PC-9 (cell line): ENCODE results near the gene ABCD3. TPM values are rescaled to one million over a fixed set of nuclear protein-coding genes. Genes with fewer than 3 reads are reported as not detected.

Source experiments
- BruUV-seq: library from RNA; stranded (reverse); fragments of 400-500 nt; replicated peaks from 2 replicates; lab custom pipeline; 2021; lab: Mats Ljungman, UMichigan
- CTCF ChIA-PET: fragments of 300-600 bp; sonication (Branson Sonifier 250); formaldehyde crosslinking; loops from one replicate; lab custom pipeline; 2022; ENCODE audit warnings: antibody characterized with exemption; lab: Charles Lee
- POLR2A ChIA-PET: fragments of 300-600 bp; sonication (Branson Sonifier 250); formaldehyde crosslinking; loops from one replicate; lab custom pipeline; 2022; ENCODE audit warnings: antibody characterized with exemption; ENCODE audit not compliant: unreplicated experiment; lab: Charles Lee
- DNase-seq, 2 experiments: peaks; one replicate each; pipeline versions ENCODE4 v3.0.0 to v3.0.0-alpha.2; 2015 to 2022; ENCODE audit warnings: mixed read lengths in 1 of 2
- H2AFZ ChIP-seq: fragments of 200-600 bp; sonication (generic); 2 replicates; pipeline ENCODE4 v1.8.1; 2017; ENCODE audit warnings: antibody characterized with exemption
- H3F3A ChIP-seq: fragments of 200-600 bp; sonication (generic); 2 replicates; pipeline ENCODE4 v1.8.1; 2017; ENCODE audit warnings: antibody characterized with exemption, mild to moderate bottlenecking, low read depth; ENCODE audit not compliant: insufficient read depth
- H3K27ac ChIP-seq: fragments of 200-600 bp; sonication (generic); 2 replicates; pipeline ENCODE4 v1.6.1; 2016; ENCODE audit warnings: mixed run types
- H3K27me3 ChIP-seq: fragments of 200-600 bp; sonication (generic); 2 replicates; pipeline ENCODE4 v1.6.1; 2016; ENCODE audit warnings: low read depth, mixed run types; ENCODE audit not compliant: insufficient read depth
- H3K36me3 ChIP-seq: fragments of 200-600 bp; sonication (generic); 2 replicates; pipeline ENCODE4 v1.6.1; 2016; ENCODE audit warnings: low read depth, mixed run types
- H3K4me1 ChIP-seq: fragments of 200-600 bp; sonication (generic); replicated peaks from 2 replicates; pipeline ENCODE4 v1.6.1; 2016; ENCODE audit warnings: mixed run types; ENCODE audit not compliant: insufficient read depth
- H3K4me2 ChIP-seq: fragments of 200-600 bp; sonication (generic); 2 replicates; pipeline ENCODE4 v1.6.1; 2017; ENCODE audit warnings: mixed run types
- H3K4me3 ChIP-seq: fragments of 200-600 bp; sonication (generic); 2 replicates; pipeline ENCODE4 v1.6.1; 2016; ENCODE audit warnings: mixed run types
- H3K79me2 ChIP-seq: fragments of 200-600 bp; sonication (generic); 2 replicates; pipeline ENCODE4 v1.6.1; 2017; ENCODE audit warnings: low read depth, mixed run types
- H3K9me2 ChIP-seq: fragments of 200-600 bp; sonication (generic); 2 replicates; pipeline ENCODE4 v1.8.1; 2017; ENCODE audit warnings: mild to moderate bottlenecking; ENCODE audit not compliant: insufficient read depth
- H3K9me3 ChIP-seq: fragments of 200-600 bp; sonication (generic); 2 replicates; pipeline ENCODE4 v1.8.1; 2016; ENCODE audit warnings: low read depth; ENCODE audit not compliant: insufficient read depth
- H4K20me1 ChIP-seq: fragments of 200-600 bp; sonication (generic); 2 replicates; pipeline ENCODE4 v1.8.1; 2017; ENCODE audit not compliant: insufficient read depth
- CTCF ChIP-seq: fragments of 200-600 bp; sonication (generic); conservative IDR thresholded peaks from 2 replicates; pipeline ENCODE4 v1.6.1; 2017; ENCODE audit warnings: mixed run types, antibody characterized with exemption, mild to moderate bottlenecking, moderate library complexity
- EZH2 ChIP-seq: fragments of 200-600 bp; sonication (generic); IDR thresholded peaks from 2 replicates; pipeline ENCODE4 v1.8.0; 2017; ENCODE audit warnings: antibody characterized with exemption, low read depth
- intact Hi-C: fragments of 100-400 bp; cut with micrococcal nuclease; formaldehyde crosslinking; loops from one replicate; pipeline ENCODE4 v1.10.0; 2022; ENCODE audit not compliant: unreplicated experiment
- total RNA-seq: library from RNA; stranded (reverse); gene quantifications from 2 replicates; pipeline ENCODE4 v1.2.3, GENCODE V29; 2021

ABCD3 gene
- total RNA-seq, 1 experiment from 2014 or later: 51.6 TPM

- Histone ChIP-seq H3F3A (peaks cover 14% of the 10 kb centered on the region; the same call in 1 of the 2 replicates), H3K4me1 (peaks cover 5% of the 10 kb centered on the region), H3K9me3 (no peaks in the 10 kb centered on the region; the same call in 1 of the 2 replicates), H2AFZ (no peak overlapping the region), H3K79me2 (no peaks in the 10 kb centered on the region), H3K27me3 (no peaks in the 10 kb centered on the region), H4K20me1 (no peaks in the 10 kb centered on the region), H3K9me2 (no peaks in the 10 kb centered on the region), H3K4me3 (no peak overlapping the region), H3K36me3 (peaks cover 32% of the 10 kb centered on the region; the same call in 1 of the 2 replicates), H3K27ac (peak overlapping the region; percentile 11; the same call in 1 of the 2 replicates), H3K4me2 (no peak overlapping the region)
- TF ChIP-seq CTCF (peak; percentile 86), EZH2 (no peak)
- intact Hi-C loops: loop anchor here (1.0 to 5.0 kb wide), 5 partner anchors 128 to 562 kb away; partner anchors contain the start of gene ARHGAP29
- CTCF ChIA-PET: interaction anchor here (0.6 to 1.4 kb wide), 9 partner anchors 121 to 912 kb away, joined by 3 to 7 read pairs (median 4); partner anchors contain the start of gene RWDD3
- peak; percentile 29 to 67 for DNase-seq
- BruUV-seq: no TSS peak
- POLR2A ChIA-PET: interaction anchor here (0.6 to 0.7 kb wide), 2 partner anchors 128 to 138 kb away, joined by 3 to 4 read pairs; no protein-coding TSS in a partner anchor
Observed at GRCh38 chr1:94463765-94464330, 45.7 kb downstream of the ABCD3 start.

- H2AFZ ChIP-seq: no peak overlapping the region
- no peak overlapping the region for H3K4me2 ChIP-seq
- DNase-seq: no peak
- no peaks in the 10 kb centered on the region for H4K20me1 ChIP-seq
- H3F3A ChIP-seq: peaks cover 7% of the 10 kb centered on the region
- no peaks in the 10 kb centered on the region for H3K9me3 ChIP-seq
- H3K9me2 ChIP-seq: no peaks in the 10 kb centered on the region
- BruUV-seq: no TSS peak
- no peak overlapping the region for H3K4me3 ChIP-seq
- H3K36me3 ChIP-seq: peaks cover 21% of the 10 kb centered on the region
- TF ChIP-seq EZH2 (no peak), CTCF (no peak)
- no peaks in the 10 kb centered on the region for H3K79me2 ChIP-seq
- CTCF ChIA-PET: no interaction called here
- POLR2A ChIA-PET: no interaction called here
- H3K27ac ChIP-seq: no peak overlapping the region; the same call in 1 of the 2 replicates
- intact Hi-C loops: no loop called here
- H3K4me1 ChIP-seq: no peaks in the 10 kb centered on the region
- H3K27me3 ChIP-seq: no peaks in the 10 kb centered on the region
Observed at GRCh38 chr1:94468708-94469107, 50.5 kb downstream of the ABCD3 start.

GRCh38 chr1:94471271-94471670, 53.1 kb downstream of the ABCD3 start:
- Histone ChIP-seq H3K27me3 (no peaks in the 10 kb centered on the region), H4K20me1 (no peaks in the 10 kb centered on the region), H3F3A (peaks cover 7% of the 10 kb centered on the region), H3K4me1 (no peaks in the 10 kb centered on the region), H2AFZ (no peak overlapping the region), H3K9me2 (no peaks in the 10 kb centered on the region), H3K36me3 (peaks cover 25% of the 10 kb centered on the region), H3K4me2 (no peak overlapping the region), H3K4me3 (no peak overlapping the region), H3K79me2 (no peaks in the 10 kb centered on the region), H3K9me3 (no peaks in the 10 kb centered on the region), H3K27ac (no peak overlapping the region)
- DNase-seq: no peak
- ChIA-PET POLR2A (no interaction called here), CTCF (interaction anchor here (0.7 kb wide), 1 partner anchor 448 kb away, joined by 12 read pairs; no protein-coding TSS in a partner anchor)
- no TSS peak for BruUV-seq
- TF ChIP-seq CTCF: no peak
- no peak for TF ChIP-seq EZH2
- intact Hi-C loops: no loop called here
